HK-2 (cell line): ENCODE results near the gene CARS2.
"Not testable (repeated sequence)": the region's sequence is repeated elsewhere in the genome, so short reads cannot be mapped to it uniquely, and the experiment has no call there.

Experiments
- DNase-seq: peaks from one replicate; pipeline ENCODE4 v3.0.0-alpha.2; 2018; ENCODE audit not compliant: unreplicated experiment

Gene CARS2

GRCh38 chr13:110618780-110619179 lies 87.1 kb downstream of the CARS2 start:
- DNase-seq: no peak

- DNase-seq: no peak
These were observed 87.7 kb downstream of the CARS2 start for GRCh38 chr13:110618167-110618566.

DNA sequence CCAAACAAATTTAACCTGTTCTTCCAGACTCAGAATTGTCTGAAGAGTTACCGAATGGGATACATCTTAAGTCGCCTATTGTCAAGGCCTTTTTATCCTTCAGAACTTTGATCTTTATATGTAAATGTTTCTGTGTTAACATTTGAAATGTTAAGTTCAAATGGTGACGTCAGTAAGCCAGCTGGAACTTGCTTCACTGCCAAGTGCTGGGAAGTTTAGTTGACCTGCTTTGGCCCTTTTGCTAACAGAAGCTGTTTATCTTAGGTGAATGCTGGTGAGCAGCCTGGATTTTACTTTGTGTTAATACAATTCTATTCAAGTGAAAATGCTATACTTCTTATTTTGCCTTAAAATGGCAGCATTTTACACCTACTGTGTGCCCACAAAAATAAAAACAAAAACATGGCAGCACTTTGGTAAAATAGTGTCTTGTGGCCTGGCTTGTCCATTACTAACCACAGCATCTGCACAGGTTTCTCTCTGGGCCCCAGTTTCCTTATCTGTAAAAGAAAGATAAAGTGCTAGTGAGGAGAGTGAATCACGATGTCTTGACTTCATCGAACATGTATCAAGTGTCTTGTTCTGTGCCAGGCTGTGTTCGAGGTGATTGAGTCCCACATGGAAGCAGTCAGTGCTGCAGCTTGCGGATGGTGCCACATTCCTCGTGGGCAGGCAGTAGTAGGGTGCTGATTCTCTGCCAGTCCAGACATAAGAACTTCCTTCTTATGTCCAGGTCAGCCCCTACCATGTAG lies 88.4 kb downstream of the CARS2 start:
- DNase-seq: no peak

GRCh38 chr13:110616103-110617101 lies 89.5 kb downstream of the CARS2 start:
- DNase-seq: peak; percentile 55

GRCh38 chr13:110615322-110616102 lies 90.4 kb downstream of the CARS2 start, which contains the start of gene NAXD:
Gene NAXD, plus strand, starts transcription at chr13:110615545. Its CDS starts 57 bp downstream, at chr13:110615602.
- peak; percentile 92 for DNase-seq

DNA sequence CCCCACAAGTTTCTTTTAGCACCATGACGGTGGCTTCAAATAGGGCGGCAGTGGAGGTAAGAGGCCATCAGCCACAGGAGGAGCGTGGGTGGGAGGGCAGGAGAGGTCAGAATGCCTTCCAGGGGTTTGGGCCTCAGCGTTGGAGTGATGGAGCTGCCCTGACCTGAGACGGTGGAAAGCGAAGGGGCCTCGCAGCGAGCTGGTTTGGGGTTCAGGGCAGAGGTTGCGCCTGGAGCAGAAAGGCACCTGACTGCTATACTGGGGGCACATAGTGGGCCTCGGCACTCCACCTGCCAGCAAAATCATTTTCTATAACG lies 91.0 kb downstream of the CARS2 start:
- DNase-seq: no peak

DNA sequence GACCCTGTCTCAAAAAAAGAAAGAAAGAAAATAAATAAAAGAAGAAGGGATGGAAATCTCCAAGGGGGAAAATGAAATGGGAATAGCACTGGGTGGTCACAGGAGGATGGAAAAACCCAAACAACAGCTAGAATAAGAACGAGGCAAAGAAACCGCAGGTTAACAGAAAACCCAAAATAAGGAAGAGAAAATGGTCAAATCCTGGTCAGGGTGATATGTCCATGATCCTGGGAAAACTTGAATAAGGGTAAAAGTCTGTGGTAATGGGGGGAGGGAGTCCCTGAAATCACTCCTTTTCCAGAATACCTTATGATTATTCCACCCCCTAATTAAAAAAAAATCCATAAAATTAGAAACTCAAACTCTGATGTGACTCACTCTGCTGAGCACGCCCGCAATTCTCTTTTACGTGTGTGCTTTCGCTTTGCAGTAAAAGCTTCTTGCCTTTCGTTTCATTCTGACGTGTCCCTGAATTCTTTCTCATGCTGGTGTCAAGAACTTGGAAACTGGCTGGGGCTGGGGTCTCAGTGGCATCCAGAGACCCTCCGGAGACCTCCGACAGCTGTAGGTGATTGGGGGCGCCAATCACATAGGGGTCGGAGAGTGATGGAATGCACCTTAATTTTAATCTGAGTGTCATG lies 94.8 kb downstream of the CARS2 start:
- DNase-seq: no peak

DNA sequence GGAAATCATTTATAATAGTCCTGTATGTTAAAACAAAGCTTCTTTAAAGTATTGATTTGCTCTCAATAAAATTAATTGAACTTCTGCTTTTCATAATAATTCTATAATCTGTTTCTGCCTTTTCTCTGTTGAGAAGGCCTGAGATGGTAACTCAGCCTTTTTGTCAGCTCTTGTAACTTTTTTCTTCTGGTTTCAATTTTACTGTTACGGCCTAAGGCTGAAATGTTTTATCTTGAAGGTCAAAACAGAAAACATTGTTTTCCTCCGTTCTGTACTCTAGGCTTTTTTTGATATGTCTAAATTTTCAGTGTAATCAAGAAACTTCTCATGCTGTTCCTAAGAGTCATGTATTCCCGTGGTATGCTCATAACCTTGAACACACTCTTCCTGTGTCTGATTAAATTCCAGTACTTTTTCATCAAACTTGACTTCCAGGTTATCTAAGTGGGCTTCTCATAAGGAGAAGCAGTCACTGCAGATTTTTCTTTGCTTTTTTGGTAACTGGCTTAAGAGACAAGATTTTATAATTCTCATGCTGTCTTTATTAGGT lies 98.2 kb downstream of the CARS2 start:
- no peak for DNase-seq

GRCh38 chr13:110606281-110606680 lies 99.6 kb downstream of the CARS2 start:
- DNase-seq: not testable (repeated sequence)

GRCh38 chr13:110605132-110605531 lies 100.8 kb downstream of the CARS2 start:
- DNase-seq: no peak

DNA sequence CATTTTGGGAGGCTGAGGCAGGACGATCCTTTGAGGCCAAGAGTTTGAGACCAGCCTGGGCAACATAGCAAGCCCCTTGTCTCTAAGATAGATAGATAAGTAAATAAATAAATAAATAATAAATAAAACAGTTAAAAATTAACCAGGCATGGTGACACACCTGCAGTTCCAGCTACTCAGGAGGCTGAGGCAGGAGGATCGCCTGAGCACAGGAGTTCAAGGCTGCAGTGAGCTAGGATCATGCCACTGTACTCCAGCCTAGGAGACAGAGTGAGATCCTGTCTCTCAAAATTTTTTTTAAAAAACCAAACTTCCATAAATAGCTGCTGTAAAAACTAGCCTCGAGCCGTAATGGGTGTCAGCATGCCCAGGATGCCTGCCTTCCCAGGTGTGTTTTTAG lies 104.9 kb downstream of the CARS2 start:
- DNase-seq: no peak

GRCh38 chr13:110600261-110600819 lies 105.6 kb downstream of the CARS2 start:
- no peak for DNase-seq

DNA sequence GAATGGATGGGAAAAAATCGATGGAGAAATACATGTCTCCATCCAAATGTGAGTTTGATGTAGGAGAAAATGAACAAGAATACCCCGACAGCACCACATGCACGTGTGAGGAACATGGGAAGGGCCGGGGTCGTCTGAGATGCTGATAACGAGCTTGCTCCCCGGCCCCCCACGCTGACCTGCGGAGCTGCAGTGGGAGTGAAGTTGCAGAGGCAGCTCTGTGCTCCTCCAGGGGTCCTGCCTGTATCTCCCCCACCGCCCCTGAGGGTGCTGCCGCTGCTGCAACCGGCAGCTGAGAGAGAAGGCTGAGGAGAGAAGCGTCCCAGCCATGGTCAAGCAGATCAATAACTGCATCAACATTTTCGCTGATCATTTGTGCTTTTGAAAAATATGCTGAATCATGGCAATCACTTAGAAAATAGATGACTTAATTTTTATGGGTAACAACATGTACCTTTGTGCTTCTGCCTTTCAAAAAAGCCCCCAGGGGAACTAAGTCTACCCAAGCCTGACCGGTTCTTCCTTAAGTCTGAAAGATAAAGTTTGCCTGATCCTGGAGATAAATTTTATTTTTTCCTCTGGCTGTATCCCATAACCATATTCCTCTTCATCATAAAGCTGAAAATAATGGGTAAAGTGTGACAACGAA lies 108.8 kb downstream of the CARS2 start:
- no peak for DNase-seq

DNA sequence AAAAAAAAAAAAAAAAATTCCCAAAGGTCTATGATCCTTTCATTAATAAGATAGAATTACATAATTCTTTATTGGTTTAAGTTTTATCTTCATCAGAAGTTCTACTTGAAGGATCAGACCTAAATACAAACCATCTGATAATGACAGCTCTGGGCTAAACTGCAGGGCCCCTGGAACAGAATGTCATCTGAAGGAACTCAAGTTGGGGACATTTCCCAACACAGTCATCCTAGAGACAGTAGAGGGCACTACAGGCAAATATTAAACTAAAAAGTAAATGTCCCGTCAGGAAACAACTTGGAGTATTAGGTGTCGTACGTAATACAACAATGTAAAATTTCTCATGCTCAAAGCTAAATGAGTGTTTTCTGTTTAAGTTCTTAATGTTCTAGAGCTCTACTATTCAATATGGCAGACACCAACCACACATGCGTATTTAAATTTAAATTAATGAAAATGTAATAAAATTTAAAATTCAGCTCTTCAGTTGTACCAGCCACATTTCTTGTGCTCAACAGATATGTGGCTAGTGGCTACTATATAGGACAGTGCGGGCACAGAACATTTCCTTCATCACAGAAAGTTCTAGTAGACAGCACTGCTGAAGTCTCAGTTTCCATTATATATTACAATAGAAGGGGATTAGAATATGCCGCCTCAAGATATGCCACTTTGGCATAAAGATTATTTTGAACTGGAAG lies 112.3 kb downstream of the CARS2 start:
- no peak for DNase-seq

- DNase-seq: no peak
These were observed 113.3 kb downstream of the CARS2 start for GRCh38 chr13:110592665-110593064.
